Nephron (organoid): Measurements from ENCODE around the gene MNAT1.

ENCODE experiments used
- H3K27ac Mint-ChIP-seq, 3 experiments: 2 replicates each; pipeline ENCODE4 v1.8.0; 2020; ENCODE audit warnings: mixed read lengths in 3 of 3, mild to moderate bottlenecking in 2 of 3, moderate library complexity in 1 of 3
- H3K27me3 Mint-ChIP-seq: 2 replicates; pipeline ENCODE4 v1.8.0; 2021; ENCODE audit warnings: low read depth, mild to moderate bottlenecking, moderate library complexity, mixed read lengths
- H3K36me3 Mint-ChIP-seq: 2 replicates; pipeline ENCODE4 v1.8.0; 2020; ENCODE audit warnings: low read depth, mixed read lengths
- H3K4me1 Mint-ChIP-seq: 2 replicates; pipeline ENCODE4 v1.8.0; 2020; ENCODE audit warnings: mixed read lengths
- H3K4me3 Mint-ChIP-seq, 3 experiments: 2 replicates each; pipeline ENCODE4 v1.8.0; 2020; ENCODE audit warnings: mild to moderate bottlenecking in 3 of 3, mixed read lengths in 3 of 3, moderate library complexity in 2 of 3
- H3K9me3 Mint-ChIP-seq: 2 replicates; pipeline ENCODE4 v1.8.0; 2020; ENCODE audit warnings: mixed read lengths
- TF ChIP-seq, protein P1 (sequence below), 3 experiments: fragments of 200-600 bp; sonication (generic); IDR thresholded peaks; one replicate each; pipeline ENCODE4 v1.5.0; 2021; ENCODE audit warnings: antibody characterized with exemption in 3 of 3; ENCODE audit not compliant: unreplicated experiment in 3 of 3

Gene MNAT1

DNA sequence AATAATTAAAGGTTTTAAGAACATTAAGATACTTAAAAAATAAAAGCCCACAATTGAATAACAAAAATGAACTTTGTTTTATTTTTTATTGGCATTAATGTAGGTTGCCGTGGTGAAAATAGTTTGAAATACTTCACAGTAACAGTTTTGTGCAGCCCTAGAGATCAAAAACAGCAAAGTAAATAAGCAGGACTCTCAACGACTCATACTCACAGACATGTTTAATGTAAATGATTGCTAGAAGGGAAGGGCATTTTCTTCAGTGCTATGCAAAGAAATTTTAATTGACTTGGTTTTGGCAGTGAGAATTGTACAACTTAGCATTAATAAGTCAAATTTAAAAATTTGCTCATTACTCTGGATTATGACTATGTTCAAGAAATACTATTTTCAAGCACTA, 230.3 kb downstream of the MNAT1 start:
- peaks cover 15% of the 10 kb centered on the region for H3K36me3 Mint-ChIP-seq
- peaks cover 47% of the 10 kb centered on the region for H3K4me1 Mint-ChIP-seq
- peaks cover 13% of the 10 kb centered on the region for H3K9me3 Mint-ChIP-seq
- peak overlapping the region in 1 of 3 experiments; percentile 6 for H3K4me3 Mint-ChIP-seq
- no peaks in the 10 kb centered on the region for H3K27me3 Mint-ChIP-seq
- H3K27ac Mint-ChIP-seq = peak overlapping the region; percentile 71 to 81 (median 78)
- TF ChIP-seq, protein P1, sequence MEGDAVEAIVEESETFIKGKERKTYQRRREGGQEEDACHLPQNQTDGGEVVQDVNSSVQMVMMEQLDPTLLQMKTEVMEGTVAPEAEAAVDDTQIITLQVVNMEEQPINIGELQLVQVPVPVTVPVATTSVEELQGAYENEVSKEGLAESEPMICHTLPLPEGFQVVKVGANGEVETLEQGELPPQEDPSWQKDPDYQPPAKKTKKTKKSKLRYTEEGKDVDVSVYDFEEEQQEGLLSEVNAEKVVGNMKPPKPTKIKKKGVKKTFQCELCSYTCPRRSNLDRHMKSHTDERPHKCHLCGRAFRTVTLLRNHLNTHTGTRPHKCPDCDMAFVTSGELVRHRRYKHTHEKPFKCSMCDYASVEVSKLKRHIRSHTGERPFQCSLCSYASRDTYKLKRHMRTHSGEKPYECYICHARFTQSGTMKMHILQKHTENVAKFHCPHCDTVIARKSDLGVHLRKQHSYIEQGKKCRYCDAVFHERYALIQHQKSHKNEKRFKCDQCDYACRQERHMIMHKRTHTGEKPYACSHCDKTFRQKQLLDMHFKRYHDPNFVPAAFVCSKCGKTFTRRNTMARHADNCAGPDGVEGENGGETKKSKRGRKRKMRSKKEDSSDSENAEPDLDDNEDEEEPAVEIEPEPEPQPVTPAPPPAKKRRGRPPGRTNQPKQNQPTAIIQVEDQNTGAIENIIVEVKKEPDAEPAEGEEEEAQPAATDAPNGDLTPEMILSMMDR (IDR thresholded peaks at IDR 0.05; ENCODE audit: unreplicated experiment in 3 of 3) = no peak

DNA sequence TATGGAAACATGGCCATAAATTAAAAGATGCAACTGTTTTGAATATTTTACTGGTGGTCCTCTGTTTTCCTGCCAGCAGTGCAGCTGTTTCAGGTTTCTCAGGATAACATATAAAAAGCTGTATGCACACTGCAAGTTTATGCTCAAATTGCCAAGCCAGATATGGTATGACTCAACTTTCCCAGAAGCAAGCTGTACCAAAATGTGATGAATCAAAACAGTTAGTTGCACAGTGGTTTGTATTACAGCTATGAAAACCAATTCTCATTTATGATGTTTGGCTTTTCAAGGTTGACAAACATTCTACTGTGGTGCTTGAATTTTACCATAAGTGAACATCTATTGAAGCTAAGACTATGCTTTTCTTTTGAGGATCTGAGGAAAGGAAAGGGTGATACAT, 230.8 kb downstream of the MNAT1 start:
- no peak overlapping the region for H3K4me3 Mint-ChIP-seq
- no peaks in the 10 kb centered on the region for H3K27me3 Mint-ChIP-seq

DNA sequence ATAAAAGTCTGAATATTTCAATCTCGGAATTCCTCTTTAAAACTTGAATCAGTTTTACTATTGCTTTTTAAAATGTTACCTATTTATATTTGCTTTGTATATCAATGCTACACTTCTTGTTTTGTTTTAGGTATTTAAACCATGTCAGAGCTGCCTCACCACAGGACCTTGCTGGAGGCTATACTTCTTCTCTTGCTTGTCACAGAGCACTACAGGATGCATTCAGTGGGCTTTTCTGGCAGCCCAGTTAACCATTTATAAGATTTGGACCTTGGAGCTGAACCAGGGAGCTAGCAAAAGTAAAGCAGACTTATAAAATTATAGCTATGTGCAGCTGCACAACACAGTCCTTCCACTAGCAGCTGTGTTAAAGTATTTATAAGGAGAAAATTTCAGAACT, 233.5 kb downstream of the MNAT1 start:
- no peaks in the 10 kb centered on the region for H3K9me3 Mint-ChIP-seq
- H3K36me3 Mint-ChIP-seq = peaks cover 20% of the 10 kb centered on the region
- peaks cover 64% of the 10 kb centered on the region for H3K4me1 Mint-ChIP-seq
- TF ChIP-seq, protein P1 (IDR thresholded peaks at IDR 0.05; ENCODE audit: unreplicated experiment in 3 of 3) = no peak
- H3K4me3 Mint-ChIP-seq = peak overlapping the region in 1 of 3 experiments; percentile 21
- no peaks in the 10 kb centered on the region for H3K27me3 Mint-ChIP-seq
- peak overlapping the region; percentile 77 to 84 (median 82) for H3K27ac Mint-ChIP-seq

More for the DNA sequence above, 230.8 kb downstream of the MNAT1 start:
- peaks cover 47% of the 10 kb centered on the region for H3K4me1 Mint-ChIP-seq
- peaks cover 9% of the 10 kb centered on the region for H3K9me3 Mint-ChIP-seq
- peaks cover 10% of the 10 kb centered on the region for H3K36me3 Mint-ChIP-seq
- TF ChIP-seq, protein P1 (IDR thresholded peaks at IDR 0.05; ENCODE audit: unreplicated experiment in 3 of 3) = no peak
- peak overlapping the region; percentile 71 to 81 (median 78) for H3K27ac Mint-ChIP-seq

GRCh38 chr14:60968671-60969070, 234.1 kb downstream of the MNAT1 start:
- Mint-ChIP-seq H3K27ac (peak overlapping the region; percentile 34 to 82 (median 77)), H3K4me1 (peaks cover 61% of the 10 kb centered on the region), H3K9me3 (no peaks in the 10 kb centered on the region), H3K27me3 (no peaks in the 10 kb centered on the region), H3K4me3 (no peak overlapping the region), H3K36me3 (peaks cover 24% of the 10 kb centered on the region)
- TF ChIP-seq, protein P1 (IDR thresholded peaks at IDR 0.05; ENCODE audit: unreplicated experiment in 3 of 3) = no peak

- TF ChIP-seq, protein P1 (IDR thresholded peaks at IDR 0.05; ENCODE audit: unreplicated experiment in 3 of 3) = no peak
- H3K9me3 Mint-ChIP-seq = no peaks in the 10 kb centered on the region
- no peaks in the 10 kb centered on the region for H3K27me3 Mint-ChIP-seq
- H3K36me3 Mint-ChIP-seq = peaks cover 29% of the 10 kb centered on the region
- peaks cover 57% of the 10 kb centered on the region for H3K4me1 Mint-ChIP-seq
- H3K4me3 Mint-ChIP-seq = no peak overlapping the region
- no peak overlapping the region for H3K27ac Mint-ChIP-seq
These were observed 235.6 kb downstream of the MNAT1 start for GRCh38 chr14:60970146-60970545.

DNA sequence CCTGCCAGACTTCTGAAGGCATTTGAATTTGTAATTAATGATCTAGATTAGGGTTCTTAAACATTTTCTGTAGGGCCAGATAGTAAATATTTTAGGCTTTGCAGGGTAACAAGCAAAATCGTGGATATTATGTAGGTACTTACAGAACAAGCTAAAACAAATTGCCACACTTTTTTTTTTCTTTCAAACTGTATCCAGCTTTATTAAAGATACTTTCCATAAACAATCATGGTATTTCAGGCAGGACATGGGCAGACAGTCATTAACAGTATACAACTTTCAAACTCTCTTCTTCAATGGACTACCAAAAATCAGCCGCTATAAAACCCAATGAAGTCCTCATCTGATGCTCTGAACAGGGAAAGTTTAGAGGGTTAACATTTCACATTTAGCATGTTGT, 236.7 kb downstream of the MNAT1 start:
- no peaks in the 10 kb centered on the region for H3K27me3 Mint-ChIP-seq
- no peak overlapping the region for H3K4me3 Mint-ChIP-seq
- peaks cover 61% of the 10 kb centered on the region for H3K4me1 Mint-ChIP-seq
- H3K27ac Mint-ChIP-seq = no peak overlapping the region
- H3K9me3 Mint-ChIP-seq = no peaks in the 10 kb centered on the region
- TF ChIP-seq, protein P1 (IDR thresholded peaks at IDR 0.05; ENCODE audit: unreplicated experiment in 3 of 3) = no peak
- H3K36me3 Mint-ChIP-seq = peaks cover 34% of the 10 kb centered on the region
